SK-N-SH treated with all-trans-retinoic acid at 6 μM for 48 hours (cell line): Measurements from ENCODE around the gene TTLL7.

ENCODE experiments used
- ATAC-seq: fragments of 200-7000 bp; cut with Tn5 transposase; 3 replicates; pipeline ENCODE4 v1.9.1; 2020; ENCODE audit warnings: mild to moderate bottlenecking, moderate library complexity
- ARNTL ChIP-seq: fragments of 450-650 bp; formaldehyde crosslinking; IDR thresholded peaks from 2 replicates; pipeline ENCODE4 v1.5.0; 2020; ENCODE audit warnings: low read depth, mild to moderate bottlenecking, moderate library complexity, borderline replicate concordance
- BACH2 ChIP-seq: fragments of 250-450 bp; sonication (Bioruptor Pico); IDR thresholded peaks from 2 replicates; pipeline ENCODE4 v1.9.0; 2021; ENCODE audit warnings: mild to moderate bottlenecking, borderline replicate concordance
- ESRRG ChIP-seq: fragments of 250-450 bp; sonication (Bioruptor Pico); IDR thresholded peaks from 2 replicates; pipeline ENCODE4 v1.6.1; 2021; ENCODE audit warnings: mild to moderate bottlenecking
- GLIS3 ChIP-seq: fragments of 250-450 bp; sonication (Bioruptor Pico); IDR thresholded peaks from 2 replicates; pipeline ENCODE4 v1.5.0; 2020; ENCODE audit warnings: mild to moderate bottlenecking, moderate library complexity
- ISL1 ChIP-seq: fragments of 250-450 bp; sonication (Bioruptor Pico); IDR thresholded peaks from 2 replicates; pipeline ENCODE4 v2.1.2; 2022; ENCODE audit warnings: mild to moderate bottlenecking, moderate library complexity
- OSR1 ChIP-seq: fragments of 250-450 bp; sonication (Bioruptor Pico); IDR thresholded peaks from 2 replicates; pipeline ENCODE4 v1.8.0; 2022; ENCODE audit warnings: moderate library complexity, mild to moderate bottlenecking, inconsistent platforms
- RARB ChIP-seq: fragments of 250-450 bp; sonication (Bioruptor Pico); IDR thresholded peaks from 2 replicates; pipeline ENCODE4 v1.8.0; 2021; ENCODE audit warnings: mild to moderate bottlenecking, moderate library complexity
- SNAI2 ChIP-seq: fragments of 250-450 bp; sonication (Bioruptor Pico); IDR thresholded peaks from 2 replicates; pipeline ENCODE4 v1.5.0; 2020; ENCODE audit warnings: mild to moderate bottlenecking, moderate library complexity
- TCF4 ChIP-seq: fragments of 250-450 bp; sonication (Bioruptor Pico); IDR thresholded peaks from 2 replicates; pipeline ENCODE4 v1.8.0; 2021; ENCODE audit warnings: mild to moderate bottlenecking, moderate library complexity, borderline replicate concordance
- TOX ChIP-seq: fragments of 250-450 bp; sonication (Bioruptor Pico); IDR thresholded peaks from 2 replicates; pipeline ENCODE4 v1.8.0; 2021; ENCODE audit warnings: mild to moderate bottlenecking, moderate library complexity, borderline replicate concordance
- ZC3H10 ChIP-seq: fragments of 250-450 bp; sonication (Bioruptor Pico); IDR thresholded peaks from 2 replicates; pipeline ENCODE4 v1.5.1; 2021; ENCODE audit warnings: mild to moderate bottlenecking, moderate library complexity
- ZFP3 ChIP-seq: fragments of 250-450 bp; sonication (Bioruptor Pico); IDR thresholded peaks from 2 replicates; pipeline ENCODE4 v1.5.0; 2020; ENCODE audit warnings: mild to moderate bottlenecking, moderate library complexity
- ZFP30 ChIP-seq: fragments of 450-650 bp; formaldehyde crosslinking; IDR thresholded peaks from 2 replicates; pipeline ENCODE4 v1.5.0; 2022; ENCODE audit warnings: mild to moderate bottlenecking, moderate library complexity
- ZNF565 ChIP-seq: fragments of 450-650 bp; formaldehyde crosslinking; conservative IDR thresholded peaks from 2 replicates; pipeline ENCODE4 v1.5.0; 2020; ENCODE audit warnings: low read depth, mild to moderate bottlenecking, moderate library complexity
- ZNF70 ChIP-seq: fragments of 450-650 bp; formaldehyde crosslinking; IDR thresholded peaks from 2 replicates; pipeline ENCODE4 v1.5.0; 2020; ENCODE audit warnings: mild to moderate bottlenecking, moderate library complexity
- ZNF8 ChIP-seq: fragments of 450-650 bp; formaldehyde crosslinking; IDR thresholded peaks from 2 replicates; pipeline ENCODE4 v1.5.0; 2020; ENCODE audit warnings: mild to moderate bottlenecking, moderate library complexity
- TF ChIP-seq, protein P1 (sequence below): fragments of 250-450 bp; sonication (Bioruptor Pico); IDR thresholded peaks from 2 replicates; pipeline ENCODE4 v1.5.1; 2020; ENCODE audit warnings: low read depth, mild to moderate bottlenecking, moderate library complexity
- TF ChIP-seq, protein P2 (sequence below): fragments of 250-450 bp; sonication (Bioruptor Pico); IDR thresholded peaks from 2 replicates; pipeline ENCODE4 v1.8.0; 2020; ENCODE audit warnings: mild to moderate bottlenecking, moderate library complexity, borderline replicate concordance
- TF ChIP-seq, protein P3 (sequence below): fragments of 250-450 bp; sonication (Bioruptor Pico); IDR thresholded peaks from 2 replicates; pipeline ENCODE4 v1.5.1; 2021; ENCODE audit warnings: mild to moderate bottlenecking, moderate library complexity
- TF ChIP-seq, protein P4 (sequence below): fragments of 250-450 bp; sonication (Bioruptor Pico); IDR thresholded peaks from 2 replicates; pipeline ENCODE4 v1.8.0; 2021; ENCODE audit warnings: low read depth, mild to moderate bottlenecking, moderate library complexity, borderline replicate concordance
- TF ChIP-seq, protein P5 (sequence below): fragments of 250-450 bp; sonication (Bioruptor Pico); IDR thresholded peaks from 2 replicates; pipeline ENCODE4 v1.5.0; 2020; ENCODE audit warnings: mild to moderate bottlenecking, moderate library complexity

Gene TTLL7

DNA sequence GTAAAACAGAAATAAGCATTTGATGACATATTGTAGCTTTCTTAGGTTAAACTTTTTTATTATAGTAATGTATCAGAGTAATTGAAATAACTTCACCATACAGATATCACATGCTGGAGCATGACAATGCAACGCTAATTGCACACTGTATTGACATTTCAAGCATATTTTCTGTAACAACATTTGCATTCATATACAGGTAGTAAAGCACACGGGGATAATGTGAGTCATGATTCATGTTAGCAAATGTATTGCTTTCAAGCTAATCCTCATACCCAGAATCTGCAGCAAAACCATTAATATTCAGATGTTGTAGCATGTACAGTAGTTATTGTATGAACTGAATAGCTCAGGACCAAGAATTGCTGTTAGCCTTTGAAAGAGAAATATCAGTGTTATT lies 133.9 kb downstream of the TTLL7 start:
- no peak for ATAC-seq
- TF ChIP-seq, protein P1, sequence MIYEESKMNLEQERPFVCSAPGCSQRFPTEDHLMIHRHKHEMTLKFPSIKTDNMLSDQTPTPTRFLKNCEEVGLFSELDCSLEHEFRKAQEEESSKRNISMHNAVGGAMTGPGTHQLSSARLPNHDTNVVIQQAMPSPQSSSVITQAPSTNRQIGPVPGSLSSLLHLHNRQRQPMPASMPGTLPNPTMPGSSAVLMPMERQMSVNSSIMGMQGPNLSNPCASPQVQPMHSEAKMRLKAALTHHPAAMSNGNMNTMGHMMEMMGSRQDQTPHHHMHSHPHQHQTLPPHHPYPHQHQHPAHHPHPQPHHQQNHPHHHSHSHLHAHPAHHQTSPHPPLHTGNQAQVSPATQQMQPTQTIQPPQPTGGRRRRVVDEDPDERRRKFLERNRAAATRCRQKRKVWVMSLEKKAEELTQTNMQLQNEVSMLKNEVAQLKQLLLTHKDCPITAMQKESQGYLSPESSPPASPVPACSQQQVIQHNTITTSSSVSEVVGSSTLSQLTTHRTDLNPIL, result no peak

DNA sequence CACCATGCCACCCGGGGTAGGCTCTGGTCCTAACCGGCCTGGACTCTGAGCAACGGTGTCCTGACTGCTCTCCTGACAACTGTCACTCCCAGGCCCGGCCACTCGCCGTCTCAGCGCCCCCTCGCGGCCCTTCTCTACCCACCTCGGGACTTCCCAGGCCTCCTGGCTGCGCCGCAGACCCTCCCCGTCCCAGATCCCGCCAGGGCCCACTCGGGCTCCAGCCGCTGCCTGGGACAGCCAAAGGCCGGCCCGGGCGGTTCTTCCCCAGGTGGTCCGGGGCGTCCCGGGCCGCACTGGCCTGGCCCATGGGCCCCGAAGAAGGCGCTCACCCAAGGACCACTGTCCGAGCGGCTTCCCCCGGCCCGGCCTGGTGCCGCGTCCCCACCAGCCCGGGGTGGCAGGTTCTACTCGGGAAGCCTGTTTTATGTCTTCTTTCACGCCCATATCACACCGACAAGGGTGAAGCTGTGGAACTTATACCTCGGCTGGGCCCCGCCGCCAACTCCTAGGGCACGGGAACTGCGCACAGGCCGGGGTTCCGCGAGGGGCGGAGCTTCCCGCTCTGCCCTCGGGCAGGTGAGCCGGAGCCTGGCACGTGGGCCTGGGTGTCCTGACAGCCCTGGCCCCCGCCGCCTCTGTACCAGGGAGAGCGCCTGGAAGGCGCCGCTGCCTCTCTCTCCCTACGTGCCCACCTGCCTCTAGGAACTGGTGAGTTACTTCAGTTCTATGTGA lies 138.3 kb downstream of the TTLL7 start:
- no peak for ATAC-seq
- TF ChIP-seq OSR1 (no peak), TCF4 (CRISPR knock-in tag) (no peak), ESRRG (CRISPR knock-in tag) (no peak), TOX (CRISPR knock-in tag) (no peak), ARNTL (CRISPR knock-in tag) (no peak), BACH2 (CRISPR knock-in tag) (no peak), RARB (no peak), SNAI2 (CRISPR knock-in tag) (no peak), ZC3H10 (no peak), ZFP3 (CRISPR knock-in tag) (no peak)
- TF ChIP-seq, protein P2, sequence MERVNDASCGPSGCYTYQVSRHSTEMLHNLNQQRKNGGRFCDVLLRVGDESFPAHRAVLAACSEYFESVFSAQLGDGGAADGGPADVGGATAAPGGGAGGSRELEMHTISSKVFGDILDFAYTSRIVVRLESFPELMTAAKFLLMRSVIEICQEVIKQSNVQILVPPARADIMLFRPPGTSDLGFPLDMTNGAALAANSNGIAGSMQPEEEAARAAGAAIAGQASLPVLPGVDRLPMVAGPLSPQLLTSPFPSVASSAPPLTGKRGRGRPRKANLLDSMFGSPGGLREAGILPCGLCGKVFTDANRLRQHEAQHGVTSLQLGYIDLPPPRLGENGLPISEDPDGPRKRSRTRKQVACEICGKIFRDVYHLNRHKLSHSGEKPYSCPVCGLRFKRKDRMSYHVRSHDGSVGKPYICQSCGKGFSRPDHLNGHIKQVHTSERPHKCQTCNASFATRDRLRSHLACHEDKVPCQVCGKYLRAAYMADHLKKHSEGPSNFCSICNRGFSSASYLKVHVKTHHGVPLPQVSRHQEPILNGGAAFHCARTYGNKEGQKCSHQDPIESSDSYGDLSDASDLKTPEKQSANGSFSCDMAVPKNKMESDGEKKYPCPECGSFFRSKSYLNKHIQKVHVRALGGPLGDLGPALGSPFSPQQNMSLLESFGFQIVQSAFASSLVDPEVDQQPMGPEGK (CRISPR knock-in tag), result no peak
- TF ChIP-seq, protein P1, result no peak
- TF ChIP-seq, protein P3, sequence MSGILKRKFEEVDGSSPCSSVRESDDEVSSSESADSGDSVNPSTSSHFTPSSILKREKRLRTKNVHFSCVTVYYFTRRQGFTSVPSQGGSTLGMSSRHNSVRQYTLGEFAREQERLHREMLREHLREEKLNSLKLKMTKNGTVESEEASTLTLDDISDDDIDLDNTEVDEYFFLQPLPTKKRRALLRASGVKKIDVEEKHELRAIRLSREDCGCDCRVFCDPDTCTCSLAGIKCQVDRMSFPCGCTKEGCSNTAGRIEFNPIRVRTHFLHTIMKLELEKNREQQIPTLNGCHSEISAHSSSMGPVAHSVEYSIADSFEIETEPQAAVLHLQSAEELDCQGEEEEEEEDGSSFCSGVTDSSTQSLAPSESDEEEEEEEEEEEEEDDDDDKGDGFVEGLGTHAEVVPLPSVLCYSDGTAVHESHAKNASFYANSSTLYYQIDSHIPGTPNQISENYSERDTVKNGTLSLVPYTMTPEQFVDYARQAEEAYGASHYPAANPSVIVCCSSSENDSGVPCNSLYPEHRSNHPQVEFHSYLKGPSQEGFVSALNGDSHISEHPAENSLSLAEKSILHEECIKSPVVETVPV (CRISPR knock-in tag), result no peak

DNA sequence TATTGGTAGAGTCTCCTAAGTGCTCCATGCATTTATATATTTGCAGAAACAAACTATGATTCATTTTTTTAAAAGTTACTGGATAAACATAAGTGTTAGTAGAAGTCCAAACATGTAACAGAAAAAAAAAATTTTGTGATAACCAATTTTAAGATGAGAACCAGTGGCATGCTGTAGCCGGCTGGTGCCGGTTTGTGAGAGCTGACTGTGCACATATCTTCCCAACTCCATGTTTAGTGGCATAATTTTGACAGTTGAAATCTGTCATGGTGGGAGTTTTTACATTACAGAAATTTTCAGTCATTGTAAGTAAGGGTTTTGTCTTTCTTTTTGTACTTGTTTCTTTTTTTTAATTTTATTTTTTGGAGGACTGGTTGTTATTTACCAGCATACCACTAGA lies 141.2 kb downstream of the TTLL7 start:
- TF ChIP-seq ZFP30 (CRISPR knock-in tag) (no peak), ARNTL (CRISPR knock-in tag) (no peak), ESRRG (CRISPR knock-in tag) (no peak), ZNF70 (no peak), BACH2 (CRISPR knock-in tag) (no peak), ZNF565 (CRISPR knock-in tag) (no peak)
- TF ChIP-seq, protein P4, sequence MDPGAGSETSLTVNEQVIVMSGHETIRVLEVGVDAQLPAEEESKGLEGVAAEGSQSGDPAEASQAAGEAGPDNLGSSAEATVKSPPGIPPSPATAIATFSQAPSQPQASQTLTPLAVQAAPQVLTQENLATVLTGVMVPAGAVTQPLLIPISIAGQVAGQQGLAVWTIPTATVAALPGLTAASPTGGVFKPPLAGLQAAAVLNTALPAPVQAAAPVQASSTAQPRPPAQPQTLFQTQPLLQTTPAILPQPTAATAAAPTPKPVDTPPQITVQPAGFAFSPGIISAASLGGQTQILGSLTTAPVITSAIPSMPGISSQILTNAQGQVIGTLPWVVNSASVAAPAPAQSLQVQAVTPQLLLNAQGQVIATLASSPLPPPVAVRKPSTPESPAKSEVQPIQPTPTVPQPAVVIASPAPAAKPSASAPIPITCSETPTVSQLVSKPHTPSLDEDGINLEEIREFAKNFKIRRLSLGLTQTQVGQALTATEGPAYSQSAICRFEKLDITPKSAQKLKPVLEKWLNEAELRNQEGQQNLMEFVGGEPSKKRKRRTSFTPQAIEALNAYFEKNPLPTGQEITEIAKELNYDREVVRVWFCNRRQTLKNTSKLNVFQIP, result no peak
- ATAC-seq, result no peak

DNA sequence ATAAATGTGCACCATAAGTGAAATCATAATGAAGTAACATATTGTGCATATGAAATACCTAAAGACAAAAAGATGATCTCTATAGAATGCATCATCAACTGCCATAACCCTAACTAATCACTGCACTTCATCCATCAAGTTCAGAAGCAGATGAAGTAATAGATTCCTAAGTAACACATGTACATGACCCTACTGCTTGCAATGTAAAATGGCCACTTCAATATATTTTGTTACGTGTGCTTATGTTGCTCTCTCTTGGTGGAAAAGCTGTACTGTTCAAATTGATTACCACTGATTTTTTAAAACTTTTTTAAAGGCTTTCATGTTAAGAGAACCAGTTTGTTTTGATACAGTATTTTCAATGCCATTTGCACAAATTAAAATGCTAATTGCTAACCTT lies 141.8 kb downstream of the TTLL7 start:
- peak; percentile 91 for ATAC-seq
- TF ChIP-seq ISL1 (CRISPR knock-in tag), result no peak
- no peak for TF ChIP-seq GLIS3 (CRISPR knock-in tag)
- TF ChIP-seq, protein P2 (CRISPR knock-in tag), result no peak
- TF ChIP-seq, protein P3 (CRISPR knock-in tag), result no peak
- TF ChIP-seq, protein P5, sequence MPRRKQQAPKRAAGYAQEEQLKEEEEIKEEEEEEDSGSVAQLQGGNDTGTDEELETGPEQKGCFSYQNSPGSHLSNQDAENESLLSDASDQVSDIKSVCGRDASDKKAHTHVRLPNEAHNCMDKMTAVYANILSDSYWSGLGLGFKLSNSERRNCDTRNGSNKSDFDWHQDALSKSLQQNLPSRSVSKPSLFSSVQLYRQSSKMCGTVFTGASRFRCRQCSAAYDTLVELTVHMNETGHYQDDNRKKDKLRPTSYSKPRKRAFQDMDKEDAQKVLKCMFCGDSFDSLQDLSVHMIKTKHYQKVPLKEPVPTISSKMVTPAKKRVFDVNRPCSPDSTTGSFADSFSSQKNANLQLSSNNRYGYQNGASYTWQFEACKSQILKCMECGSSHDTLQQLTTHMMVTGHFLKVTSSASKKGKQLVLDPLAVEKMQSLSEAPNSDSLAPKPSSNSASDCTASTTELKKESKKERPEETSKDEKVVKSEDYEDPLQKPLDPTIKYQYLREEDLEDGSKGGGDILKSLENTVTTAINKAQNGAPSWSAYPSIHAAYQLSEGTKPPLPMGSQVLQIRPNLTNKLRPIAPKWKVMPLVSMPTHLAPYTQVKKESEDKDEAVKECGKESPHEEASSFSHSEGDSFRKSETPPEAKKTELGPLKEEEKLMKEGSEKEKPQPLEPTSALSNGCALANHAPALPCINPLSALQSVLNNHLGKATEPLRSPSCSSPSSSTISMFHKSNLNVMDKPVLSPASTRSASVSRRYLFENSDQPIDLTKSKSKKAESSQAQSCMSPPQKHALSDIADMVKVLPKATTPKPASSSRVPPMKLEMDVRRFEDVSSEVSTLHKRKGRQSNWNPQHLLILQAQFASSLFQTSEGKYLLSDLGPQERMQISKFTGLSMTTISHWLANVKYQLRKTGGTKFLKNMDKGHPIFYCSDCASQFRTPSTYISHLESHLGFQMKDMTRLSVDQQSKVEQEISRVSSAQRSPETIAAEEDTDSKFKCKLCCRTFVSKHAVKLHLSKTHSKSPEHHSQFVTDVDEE, result no peak
- TF ChIP-seq, protein P1, result no peak
- no peak for TF ChIP-seq ZNF8 (CRISPR knock-in tag)
